HepG2 (cell line): ENCODE results near the gene ARL17A. TPM values are rescaled to one million over a fixed set of nuclear protein-coding genes. Genes with fewer than 3 reads are reported as not detected.
"Not testable (repeated sequence)": the region's sequence is repeated elsewhere in the genome, so short reads cannot be mapped to it uniquely, and the experiment has no call there.

Source experiments
- ATAC-seq: fragments of 200-7000 bp; cut with Tn5 transposase; 3 replicates; pipeline ENCODE4 v1.9.1; 2020; ENCODE audit warnings: mild to moderate bottlenecking, moderate library complexity
- BruUV-seq: library from RNA; stranded (reverse); fragments of 400-500 nt; replicated peaks from 2 replicates; lab custom pipeline; 2021; lab: Mats Ljungman, UMichigan
- CTCF ChIA-PET: fragments of 300-600 bp; formaldehyde crosslinking; extraction: SDS; loops from one replicate; lab custom pipeline; 2021; ENCODE audit warnings: low total read pairs, inconsistent platforms, low intra/inter-chr PET ratio; lab: Yijun Ruan, JAX
- POLR2A ChIA-PET: fragments of 350-600 bp; sonication (Branson Sonifier 250); formaldehyde crosslinking; loops from one replicate; lab custom pipeline; 2020; ENCODE audit warnings: antibody characterized with exemption, inconsistent platforms; lab: Yijun Ruan, JAX
- DNase-seq: peaks from one replicate; pipeline ENCODE4 v3.0.0-alpha.2; 2015; ENCODE audit warnings: low spot score
- FAIRE-seq: peaks from 3 replicates; lab custom pipeline; 2011; peaks lifted over from hg19 to GRCh38; lab: Jason Lieb, UNC
- H2AFZ ChIP-seq: one replicate; pipeline ENCODE4 v1.6.1; 2011; ENCODE audit warnings: low read length, inconsistent platforms
- H3K27ac ChIP-seq: fragments of 300-600 bp; 3 replicates; pipeline ENCODE4 v1.8.0; 2011; ENCODE audit warnings: mixed run types, mild to moderate bottlenecking, mixed read lengths, low read length, inconsistent platforms; ENCODE audit not compliant: insufficient read depth; ENCODE audit errors: extremely low read length
- H3K27me3 ChIP-seq, 2 experiments: fragments of 200-600 bp in 1 of 2; 2 replicates in 1 of 2; 3 replicates in 1 of 2; pipeline versions ENCODE4 v1.6.0 to v1.8.0; 2011; ENCODE audit warnings: low read length in 2 of 2, mild to moderate bottlenecking in 2 of 2, moderate library complexity in 2 of 2, inconsistent platforms in 1 of 2; ENCODE audit not compliant: insufficient read depth in 2 of 2, control insufficient read depth in 1 of 2
- H3K36me3 ChIP-seq, 2 experiments: fragments of 200-600 bp in 1 of 2; replicated peaks in 1 of 2; 2 replicates in 1 of 2; 3 replicates in 1 of 2; pipeline versions ENCODE4 v1.5.1 to v1.8.0; 2011; ENCODE audit warnings: low read length in 2 of 2, inconsistent platforms in 1 of 2; ENCODE audit not compliant: insufficient read depth in 2 of 2, control insufficient read depth in 1 of 2
- H3K4me1 ChIP-seq: 2 replicates; pipeline ENCODE4 v1.5.1; 2012; ENCODE audit warnings: low read length, inconsistent platforms; ENCODE audit not compliant: insufficient read depth
- H3K4me2 ChIP-seq: 2 replicates; pipeline ENCODE4 v1.6.0; 2011; ENCODE audit warnings: low read depth, low read length, inconsistent platforms
- H3K4me3 ChIP-seq, 3 experiments: fragments of 200-600 bp in 1 of 3; sonication (generic), shearing (Covaris generic) in 1 of 3; replicated peaks in 1 of 3; 2 replicates each; pipeline ENCODE4 v1.5.1; 2011 to 2016; ENCODE audit warnings: low read length in 3 of 3, inconsistent platforms in 2 of 3, low read depth in 2 of 3, mild to moderate bottlenecking in 2 of 3, control low read depth in 1 of 3, mixed read lengths in 1 of 3; ENCODE audit not compliant: insufficient read depth in 1 of 3
- H3K79me2 ChIP-seq: one replicate; pipeline ENCODE4 v1.6.1; 2011; ENCODE audit warnings: low read length, inconsistent platforms; ENCODE audit not compliant: insufficient read depth
- H3K9ac ChIP-seq: 2 replicates; pipeline ENCODE4 v1.6.0; 2011; ENCODE audit warnings: mild to moderate bottlenecking, low read depth, low read length, inconsistent platforms; ENCODE audit not compliant: insufficient read depth
- H3K9me3 ChIP-seq: 2 replicates; pipeline ENCODE4 v1.5.1; 2012; ENCODE audit warnings: mild to moderate bottlenecking, low read length
- H4K20me1 ChIP-seq: 2 replicates; pipeline ENCODE4 v1.6.0; 2011; ENCODE audit warnings: inconsistent platforms, mild to moderate bottlenecking, low read length, moderate library complexity; ENCODE audit not compliant: insufficient read depth
- WGBS: methylation state at CpG from one replicate; pipeline ENCODE4 v1.1.6; 2017; ENCODE audit warnings: low lambda C conversion rate; 5-methylcytosine and 5-hydroxymethylcytosine counted together
- in situ Hi-C: cut with HindIII; loops from 2 replicates; pipeline ENCODE4 v1.10.0; 2017; ENCODE audit warnings: low pct_unique_long_range_greater_than_20kb; ENCODE audit not compliant: extremely low pct_ligation_motif_present
- intact Hi-C: fragments of 100-400 bp; cut with micrococcal nuclease; formaldehyde crosslinking; loops from one replicate; pipeline ENCODE4 v1.10.0; 2022; ENCODE audit not compliant: unreplicated experiment
- polyA plus RNA-seq, 8 experiments: library from polyadenylated mRNA; depleted of rRNA in 3 of 8; stranded (reverse) in 7 of 8; unstranded in 1 of 8; fragments of >200 nt; fragmentation: Illumina TruSeq in 4 of 8; extraction: Trizol in 4 of 8; gene quantifications; 2 replicates each; pipeline versions ENCODE4 v1.2.1 to v1.2.3, GENCODE V29; 2011 to 2016; ENCODE audit warnings: low read depth in 4 of 8, missing spikeins in 1 of 8, mixed read lengths in 1 of 8; ENCODE audit not compliant: insufficient read depth in 1 of 8
- total RNA-seq, 5 experiments: library from RNA; depleted of rRNA; stranded (reverse); fragments of >200 nt; fragmentation: Illumina TruSeq; extraction: Trizol; gene quantifications; 2 replicates each; pipeline ENCODE4 v1.2.3, GENCODE V29; 2016; ENCODE audit warnings: low read depth in 1 of 5

Gene ARL17A
- total and polyA plus RNA-seq, 2 of the 13 experiments (the other 11 are each of a cell fraction or from before 2014, with no cell fraction given), result 18.8 to 19.4 TPM

DNA sequence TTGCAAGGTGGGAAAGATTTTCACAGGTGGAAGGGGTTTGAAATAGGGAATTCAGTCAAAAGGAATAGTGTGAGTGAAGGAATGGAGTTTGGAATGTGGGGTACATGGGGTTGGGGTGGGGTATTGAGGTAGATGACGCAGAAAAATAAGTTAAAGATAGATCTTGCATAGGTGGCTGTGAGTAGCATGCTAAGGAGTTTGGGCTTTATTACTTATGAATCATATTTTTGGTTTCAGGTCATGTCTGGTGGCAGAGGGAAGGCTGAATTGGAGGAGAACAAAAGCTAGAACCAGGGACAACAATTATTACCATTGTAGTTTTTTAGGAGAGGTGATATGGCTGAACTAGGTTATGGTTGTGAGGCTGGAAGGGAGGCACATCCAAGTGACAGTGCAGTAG lies 34.4 kb upstream of the ARL17A start:
- DNase-seq, H3K36me3 ChIP-seq, H3K4me2 ChIP-seq, H3K9me3 ChIP-seq, CTCF ChIA-PET, intact Hi-C loops, H3K79me2 ChIP-seq, H3K9ac ChIP-seq, H4K20me1 ChIP-seq, BruUV-seq, POLR2A ChIA-PET, H3K4me1 ChIP-seq, ATAC-seq, in situ Hi-C loops, H3K4me3 ChIP-seq, FAIRE-seq, H2AFZ ChIP-seq, H3K27me3 ChIP-seq, H3K27ac ChIP-seq: not testable (repeated sequence)
- no CpG with 5 or more reads among the region's 1 CpG for WGBS

GRCh38 chr17:46611304-46611703 lies 31.8 kb upstream of the ARL17A start:
- intact Hi-C loops, BruUV-seq, H3K9me3 ChIP-seq, DNase-seq, H3K27me3 ChIP-seq, H3K4me2 ChIP-seq, FAIRE-seq, POLR2A ChIA-PET, H3K36me3 ChIP-seq, CTCF ChIA-PET, H3K27ac ChIP-seq, in situ Hi-C loops, H4K20me1 ChIP-seq, H3K4me1 ChIP-seq, H3K9ac ChIP-seq, ATAC-seq, H3K4me3 ChIP-seq, H2AFZ ChIP-seq, H3K79me2 ChIP-seq: not testable (repeated sequence)
- WGBS, result 88% methylated on average over 1 of the region's 2 CpGs

DNA sequence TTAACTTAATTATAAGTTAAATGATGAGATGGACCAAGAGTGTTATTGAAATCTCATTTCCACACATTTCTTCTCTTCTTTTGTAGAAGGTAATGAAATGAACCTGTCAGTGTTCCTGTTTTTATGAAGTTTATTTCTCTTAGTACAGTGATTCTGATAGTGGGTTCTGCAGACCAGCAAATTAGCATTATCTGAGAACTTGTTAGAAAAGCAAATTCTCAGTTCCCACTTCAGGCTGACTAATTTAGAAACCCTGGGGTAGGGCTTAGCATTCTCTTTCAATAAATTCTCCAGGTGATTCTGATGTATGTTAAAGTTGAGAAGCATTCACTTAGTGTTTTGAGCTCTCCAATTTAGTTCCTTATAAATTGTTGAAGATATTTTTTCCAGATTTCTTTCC lies 23.6 kb upstream of the ARL17A start:
- POLR2A ChIA-PET, in situ Hi-C loops, H3K27me3 ChIP-seq, H3K4me2 ChIP-seq, intact Hi-C loops, H3K79me2 ChIP-seq, H3K27ac ChIP-seq, H3K9ac ChIP-seq, H3K36me3 ChIP-seq, DNase-seq, H4K20me1 ChIP-seq, FAIRE-seq, H3K4me1 ChIP-seq, H3K4me3 ChIP-seq, ATAC-seq, H3K9me3 ChIP-seq, H2AFZ ChIP-seq, CTCF ChIA-PET, BruUV-seq: not testable (repeated sequence)

GRCh38 chr17:46600767-46601166 lies 21.3 kb upstream of the ARL17A start:
- H3K9me3 ChIP-seq, DNase-seq, H4K20me1 ChIP-seq, H3K4me3 ChIP-seq, POLR2A ChIA-PET, H3K27me3 ChIP-seq, BruUV-seq, H3K36me3 ChIP-seq, in situ Hi-C loops, H3K9ac ChIP-seq, H3K79me2 ChIP-seq, CTCF ChIA-PET, FAIRE-seq, ATAC-seq, intact Hi-C loops, H3K4me1 ChIP-seq, H3K4me2 ChIP-seq, H2AFZ ChIP-seq, H3K27ac ChIP-seq: not testable (repeated sequence)
- no CpG with 5 or more reads among the region's 3 CpGs for WGBS
